Endodermal cell (in vitro differentiated cells): Measurements from ENCODE around the gene DSCAML1. TPM values are rescaled to one million over a fixed set of nuclear protein-coding genes. Genes with fewer than 3 reads are reported as not detected.

Source experiments
- DNase-seq: peaks from one replicate; pipeline ENCODE4 v3.0.0-alpha.2; 2017
- H3K27ac ChIP-seq: 2 replicates; pipeline ENCODE4 v1.5.1; 2013; ENCODE audit warnings: mild to moderate bottlenecking, low read depth, low read length, moderate library complexity
- H3K27me3 ChIP-seq: 2 replicates; pipeline ENCODE4 v1.6.1; 2013; ENCODE audit warnings: mild to moderate bottlenecking, low read length, moderate library complexity; ENCODE audit not compliant: insufficient read depth, control insufficient read depth, poor library complexity, severe bottlenecking
- H3K36me3 ChIP-seq: 2 replicates; pipeline ENCODE4 v1.7.0; 2013; ENCODE audit warnings: mild to moderate bottlenecking, low read length, moderate library complexity; ENCODE audit not compliant: control insufficient read depth, insufficient read depth
- H3K4me1 ChIP-seq: one replicate; pipeline ENCODE4 v1.7.0; 2013; ENCODE audit warnings: low read length; ENCODE audit not compliant: control insufficient read depth, insufficient read depth
- H3K4me3 ChIP-seq: 2 replicates; pipeline ENCODE4 v1.5.1; 2013; ENCODE audit warnings: mild to moderate bottlenecking, low read length, moderate library complexity
- H3K9ac ChIP-seq: 2 replicates; pipeline ENCODE4 v1.6.1; 2013; ENCODE audit warnings: mild to moderate bottlenecking, low read length, moderate library complexity; ENCODE audit not compliant: poor library complexity, severe bottlenecking; ENCODE audit errors: extremely low read depth
- H3K9me3 ChIP-seq: 2 replicates; pipeline ENCODE4 v1.6.1; 2013; ENCODE audit warnings: mild to moderate bottlenecking, low read length, moderate library complexity; ENCODE audit not compliant: control insufficient read depth
- H3K27ac Mint-ChIP-seq: 2 replicates; pipeline ENCODE4 v1.8.0; 2020; ENCODE audit warnings: mixed read lengths
- H3K27me3 Mint-ChIP-seq: 2 replicates; pipeline ENCODE4 v1.8.0; 2021; ENCODE audit warnings: mild to moderate bottlenecking, mixed read lengths; ENCODE audit not compliant: insufficient read depth
- H3K36me3 Mint-ChIP-seq: 2 replicates; pipeline ENCODE4 v1.8.0; 2020; ENCODE audit warnings: low read depth, mixed read lengths
- H3K4me1 Mint-ChIP-seq: 2 replicates; pipeline ENCODE4 v1.8.0; 2020; ENCODE audit warnings: mixed read lengths
- H3K4me3 Mint-ChIP-seq: 2 replicates; pipeline ENCODE4 v1.8.0; 2020; ENCODE audit warnings: mild to moderate bottlenecking, moderate library complexity, mixed read lengths
- H3K9me3 Mint-ChIP-seq: 2 replicates; pipeline ENCODE4 v1.8.0; 2020; ENCODE audit warnings: mild to moderate bottlenecking, mixed read lengths
- WGBS, 2 experiments: methylation state at CpG; one replicate each; pipeline versions ENCODE4 v1.1.5 to v1.1.7; 2013; ENCODE audit warnings: missing lambda C conversion rate in 2 of 2, mixed read lengths in 1 of 2; ENCODE audit not compliant: insufficient coverage in 1 of 2, insufficient read length in 1 of 2; 5-methylcytosine and 5-hydroxymethylcytosine counted together
- total RNA-seq, 2 donors: library from RNA; stranded (reverse); fragmentation: NEBNext Ultra II Directional in 1 of 2; extraction: Animal tissue kit (Norgen Biotek cat#: 25700) in 1 of 2; gene quantifications; 2 replicates in 1 of 2; 3 replicates in 1 of 2; pipeline ENCODE4 v1.2.1, GENCODE V29; 2021
- TF ChIP-seq, protein P1 (sequence below): fragments of 200-600 bp; sonication (generic); conservative IDR thresholded peaks from 2 replicates; pipeline ENCODE4 v1.5.0; 2021; ENCODE audit warnings: antibody characterized with exemption, mild to moderate bottlenecking

DSCAML1 gene
- total RNA-seq, 2 donors from 2014 or later: 5.6 to 10.9 TPM

DNA sequence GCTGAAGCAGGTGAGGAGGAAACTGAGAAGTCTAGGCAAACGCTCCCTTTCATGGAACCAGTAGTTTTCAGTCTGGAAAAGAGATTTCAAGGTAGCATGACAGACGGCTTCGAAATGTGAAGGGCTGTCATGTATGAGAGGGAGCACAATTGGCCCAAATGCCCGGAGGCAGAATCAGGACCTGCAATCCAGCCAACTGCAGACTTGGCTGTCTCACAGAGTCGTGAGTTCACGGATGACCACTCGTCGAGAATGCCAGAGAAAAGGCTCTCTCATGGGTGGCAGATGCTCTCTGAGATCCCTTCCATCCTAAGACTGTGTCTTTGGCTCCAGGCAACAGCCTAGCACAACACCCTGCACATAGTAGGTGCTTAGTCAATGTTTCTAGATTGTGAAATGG, 134.8 kb downstream of the DSCAML1 start:
- H3K27me3 Mint-ChIP-seq: peaks cover 10% of the 10 kb centered on the region

DNA sequence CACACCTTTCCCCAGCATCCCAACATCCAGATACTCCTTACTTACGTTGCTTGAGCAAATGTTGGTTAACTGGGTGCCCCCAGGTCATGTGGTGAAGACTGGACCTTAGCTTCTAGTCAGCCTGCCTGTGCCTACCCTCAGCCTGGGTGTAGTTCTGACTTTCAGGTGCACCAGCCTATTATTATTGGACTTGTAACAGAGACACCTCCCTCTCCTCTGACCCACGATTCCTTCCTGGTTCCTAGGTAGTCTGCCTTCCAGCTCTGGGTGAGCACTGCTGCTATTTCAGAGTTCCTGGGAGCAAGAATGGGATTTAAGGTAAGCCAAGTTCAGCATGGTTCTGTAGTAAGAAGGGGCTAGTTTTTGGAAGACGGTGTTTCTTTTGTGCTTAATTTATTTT, 138.2 kb downstream of the DSCAML1 start:
- H3K9ac ChIP-seq: no peak overlapping the region
- peaks cover 31% of the 10 kb centered on the region for H3K27me3 ChIP-seq
- 90 to 92% methylated on average over 2 to 3 of the region's 3 CpGs for WGBS, 2 experiments
- H3K27ac ChIP-seq: no peak overlapping the region
- peaks cover 8% of the 10 kb centered on the region for H3K4me1 Mint-ChIP-seq
- no peaks in the 10 kb centered on the region for H3K36me3 Mint-ChIP-seq
- no peaks in the 10 kb centered on the region for H3K4me1 ChIP-seq
- H3K36me3 ChIP-seq: no peaks in the 10 kb centered on the region
- H3K27me3 Mint-ChIP-seq: peaks cover 8% of the 10 kb centered on the region
- no peak overlapping the region for H3K27ac Mint-ChIP-seq
- no peak overlapping the region for H3K4me3 ChIP-seq
- H3K4me3 Mint-ChIP-seq: no peak overlapping the region
- H3K9me3 ChIP-seq: no peaks in the 10 kb centered on the region
- TF ChIP-seq, protein P1, sequence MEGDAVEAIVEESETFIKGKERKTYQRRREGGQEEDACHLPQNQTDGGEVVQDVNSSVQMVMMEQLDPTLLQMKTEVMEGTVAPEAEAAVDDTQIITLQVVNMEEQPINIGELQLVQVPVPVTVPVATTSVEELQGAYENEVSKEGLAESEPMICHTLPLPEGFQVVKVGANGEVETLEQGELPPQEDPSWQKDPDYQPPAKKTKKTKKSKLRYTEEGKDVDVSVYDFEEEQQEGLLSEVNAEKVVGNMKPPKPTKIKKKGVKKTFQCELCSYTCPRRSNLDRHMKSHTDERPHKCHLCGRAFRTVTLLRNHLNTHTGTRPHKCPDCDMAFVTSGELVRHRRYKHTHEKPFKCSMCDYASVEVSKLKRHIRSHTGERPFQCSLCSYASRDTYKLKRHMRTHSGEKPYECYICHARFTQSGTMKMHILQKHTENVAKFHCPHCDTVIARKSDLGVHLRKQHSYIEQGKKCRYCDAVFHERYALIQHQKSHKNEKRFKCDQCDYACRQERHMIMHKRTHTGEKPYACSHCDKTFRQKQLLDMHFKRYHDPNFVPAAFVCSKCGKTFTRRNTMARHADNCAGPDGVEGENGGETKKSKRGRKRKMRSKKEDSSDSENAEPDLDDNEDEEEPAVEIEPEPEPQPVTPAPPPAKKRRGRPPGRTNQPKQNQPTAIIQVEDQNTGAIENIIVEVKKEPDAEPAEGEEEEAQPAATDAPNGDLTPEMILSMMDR: no peak
- DNase-seq: no peak
- no peaks in the 10 kb centered on the region for H3K9me3 Mint-ChIP-seq

More for the DNA sequence above, 134.8 kb downstream of the DSCAML1 start:
- Histone ChIP-seq H3K27me3 (peaks cover 21% of the 10 kb centered on the region), H3K4me3 (no peak overlapping the region), H3K9me3 (no peaks in the 10 kb centered on the region), H3K36me3 (no peaks in the 10 kb centered on the region), H3K4me1 (no peaks in the 10 kb centered on the region), H3K9ac (no peak overlapping the region), H3K27ac (no peak overlapping the region)
- no peaks in the 10 kb centered on the region for H3K9me3 Mint-ChIP-seq
- TF ChIP-seq, protein P1: no peak
- H3K4me1 Mint-ChIP-seq: peaks cover 18% of the 10 kb centered on the region
- H3K4me3 Mint-ChIP-seq: no peak overlapping the region
- no peak overlapping the region for H3K27ac Mint-ChIP-seq
- H3K36me3 Mint-ChIP-seq: no peaks in the 10 kb centered on the region
- DNase-seq: no peak
- 94 to 98% methylated on average over 7 to 8 of the region's 8 CpGs for WGBS, 2 experiments

DNA sequence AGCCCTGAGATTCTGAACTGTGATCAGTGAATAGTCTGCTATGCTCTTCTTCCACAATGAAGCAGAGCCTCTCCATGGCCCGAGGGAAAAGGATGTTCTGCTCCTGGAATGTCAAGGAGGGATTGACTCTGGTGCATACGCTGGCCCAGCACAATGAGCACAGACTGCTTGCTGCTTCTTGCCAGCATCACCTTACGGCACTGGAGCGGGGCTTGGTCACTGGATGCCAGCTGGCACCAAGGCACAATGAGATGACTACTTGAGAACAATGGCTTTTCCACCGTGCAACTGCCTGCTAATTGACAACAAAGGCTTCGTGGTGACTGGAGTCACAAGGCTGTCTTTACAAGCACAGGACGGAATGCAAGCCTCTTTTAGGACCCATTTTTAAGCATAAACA, 139.2 kb downstream of the DSCAML1 start:
- Mint-ChIP-seq H3K27ac (no peak overlapping the region), H3K36me3 (no peaks in the 10 kb centered on the region), H3K4me1 (no peaks in the 10 kb centered on the region), H3K9me3 (no peaks in the 10 kb centered on the region), H3K27me3 (peaks cover 8% of the 10 kb centered on the region), H3K4me3 (no peak overlapping the region)
- H3K9ac ChIP-seq: no peak overlapping the region
- no peak overlapping the region for H3K4me3 ChIP-seq
- H3K27ac ChIP-seq: no peak overlapping the region
- no peaks in the 10 kb centered on the region for H3K4me1 ChIP-seq
- no peaks in the 10 kb centered on the region for H3K36me3 ChIP-seq
- H3K27me3 ChIP-seq: peaks cover 37% of the 10 kb centered on the region
- no peaks in the 10 kb centered on the region for H3K9me3 ChIP-seq
- DNase-seq: no peak
- WGBS, 2 experiments: 73 to 86% methylated on average over 6 to 7 of the region's 7 CpGs
- TF ChIP-seq, protein P1: no peak
